NCI-H460 (cell line): ENCODE measurements around the gene DNAJB11. TPM values are rescaled to one million over a fixed set of nuclear protein-coding genes. Genes with fewer than 3 reads are reported as not detected.
"Not testable (repeated sequence)": the region's sequence is repeated elsewhere in the genome, so short reads cannot be mapped to it uniquely, and the experiment has no call there.

Experiments
- DNase-seq: peaks from one replicate; pipeline ENCODE4 v3.0.0-alpha.2; 2016; ENCODE audit warnings: low read depth; ENCODE audit errors: extremely low read depth
- total RNA-seq: library from RNA; depleted of rRNA; stranded (reverse); fragments of >200 nt; shearing (Covaris generic); gene quantifications from 2 replicates; pipeline ENCODE4 v1.2.3, GENCODE V29; 2014

DNAJB11 gene
- total RNA-seq, 1 experiment from 2014 or later: 66.3 TPM

- no peak for DNase-seq
Observed at GRCh38 chr3:186551387-186551786, 19.1 kb upstream of the DNAJB11 start.

GRCh38 chr3:186552408-186553031, 18.0 kb upstream of the DNAJB11 start:
- DNase-seq: no peak

DNA sequence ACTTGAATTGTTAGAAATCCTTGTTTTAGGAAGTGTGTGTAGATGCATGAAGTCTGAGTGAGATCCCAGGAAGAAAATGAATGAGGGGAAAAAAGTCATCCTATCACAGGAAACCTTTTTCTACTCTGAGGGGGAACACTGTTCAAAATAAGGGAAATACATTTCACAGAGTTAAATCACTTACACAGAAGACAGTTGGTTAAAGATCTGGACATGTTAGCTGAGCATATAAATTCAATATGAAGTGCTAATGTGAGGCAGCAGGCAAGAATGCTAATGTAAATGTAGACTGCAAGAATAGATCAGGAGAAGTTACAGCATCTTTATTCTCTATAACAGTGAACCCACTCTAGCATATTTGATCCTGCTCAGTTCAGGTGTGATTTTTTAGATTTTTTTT, 5.9 kb upstream of the DNAJB11 start:
- no peak for DNase-seq

DNA sequence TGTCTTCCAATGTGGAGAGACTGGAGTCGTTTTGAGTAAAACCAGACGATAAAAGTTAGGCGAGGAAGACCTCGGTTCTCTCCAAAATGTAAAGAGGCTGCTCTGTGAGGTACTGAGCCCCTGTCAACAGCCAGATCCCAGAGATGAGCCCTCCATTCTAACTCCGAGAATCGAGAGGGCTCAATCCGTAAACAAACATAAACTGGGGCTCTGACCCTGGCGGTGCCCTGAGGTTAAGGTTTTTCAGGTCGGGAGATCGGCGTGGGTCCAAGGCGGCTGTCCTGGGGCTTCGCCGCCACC, 3.8 kb upstream of the DNAJB11 start:
- DNase-seq: no peak

- DNase-seq: peak; percentile 71
Observed at GRCh38 chr3:186567072-186567921, 3.2 kb upstream of the DNAJB11 start, which contains the start of gene TBCCD1. Gene TBCCD1 (minus strand): TSS chr3:186567339. CDS start chr3:186564329, 3,010 bp downstream.

DNA sequence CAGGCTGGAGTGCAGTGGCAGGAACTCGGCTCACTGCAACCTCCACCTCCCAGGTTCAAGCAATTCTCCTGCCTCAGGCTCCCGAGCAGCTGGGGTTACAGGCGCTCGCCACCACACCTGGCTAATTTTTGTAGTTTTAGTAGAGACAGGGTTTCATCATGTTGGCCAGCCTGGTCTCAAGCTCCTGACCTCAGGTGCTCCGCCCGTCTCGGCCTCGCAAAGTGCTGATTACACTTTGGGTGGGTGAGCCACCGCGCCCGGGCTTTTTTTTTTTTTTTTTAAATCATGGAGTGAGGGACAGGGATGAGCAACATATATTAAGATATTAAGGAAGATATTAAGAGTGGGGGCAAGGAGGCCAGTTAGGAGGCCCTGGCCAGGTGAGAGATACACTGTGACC, 1.2 kb upstream of the DNAJB11 start:
- DNase-seq: not testable (repeated sequence)

GRCh38 chr3:186569779-186570095, 783 bp upstream of the DNAJB11 start:
- no peak for DNase-seq

DNA sequence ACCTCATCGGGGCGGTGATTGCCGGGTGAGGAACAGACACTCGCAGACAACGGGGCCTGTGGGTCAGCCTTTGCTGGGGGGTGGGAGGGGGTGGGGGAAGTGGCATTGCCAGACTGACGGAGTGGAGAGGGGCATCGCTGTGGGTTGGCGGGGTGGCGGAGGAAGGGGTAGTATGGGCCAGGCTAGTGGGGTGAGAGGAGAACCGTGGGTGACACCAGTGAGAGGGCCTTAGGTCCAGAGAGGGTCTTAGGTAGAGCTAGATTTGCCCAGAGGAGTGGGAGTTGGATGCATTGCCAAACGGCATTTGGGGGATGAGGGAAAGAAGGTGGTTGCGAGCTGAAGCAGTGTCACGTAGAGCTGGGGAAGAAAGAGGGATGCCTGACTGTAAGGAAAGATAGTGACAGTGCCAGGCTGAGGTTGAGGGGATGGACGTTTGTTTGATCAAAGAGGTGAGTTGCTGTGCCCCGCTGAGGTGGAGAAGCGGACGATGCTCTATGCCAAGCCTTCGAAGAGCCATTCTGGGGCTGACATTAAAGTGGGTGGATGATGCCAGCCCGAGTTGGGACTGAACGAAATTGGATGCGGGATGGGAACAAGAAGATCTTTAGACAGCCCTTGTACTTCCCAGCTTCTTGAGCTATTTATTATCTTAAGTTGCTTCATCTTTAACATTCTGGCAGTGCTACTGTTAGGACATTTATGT, 572 bp downstream of the DNAJB11 start:
- DNase-seq: no peak

DNA sequence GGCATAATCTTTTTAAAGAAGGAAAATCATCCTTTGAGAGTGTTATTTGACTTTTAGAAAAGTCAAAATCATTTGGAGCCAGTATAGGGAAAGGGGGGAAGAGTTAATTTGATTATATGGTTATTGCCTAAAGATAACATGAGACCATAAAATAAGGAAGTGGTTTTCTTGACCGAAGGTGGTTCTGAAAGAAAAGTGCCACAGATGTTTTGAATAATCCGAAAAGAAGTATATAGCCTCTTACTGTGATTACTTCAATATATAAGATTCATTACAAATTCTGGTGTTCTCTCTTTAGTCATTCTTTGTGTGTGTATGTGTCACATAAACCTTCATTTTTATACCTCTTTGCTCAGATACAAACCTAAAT, 1.1 kb downstream of the DNAJB11 start:
- no peak for DNase-seq

DNA sequence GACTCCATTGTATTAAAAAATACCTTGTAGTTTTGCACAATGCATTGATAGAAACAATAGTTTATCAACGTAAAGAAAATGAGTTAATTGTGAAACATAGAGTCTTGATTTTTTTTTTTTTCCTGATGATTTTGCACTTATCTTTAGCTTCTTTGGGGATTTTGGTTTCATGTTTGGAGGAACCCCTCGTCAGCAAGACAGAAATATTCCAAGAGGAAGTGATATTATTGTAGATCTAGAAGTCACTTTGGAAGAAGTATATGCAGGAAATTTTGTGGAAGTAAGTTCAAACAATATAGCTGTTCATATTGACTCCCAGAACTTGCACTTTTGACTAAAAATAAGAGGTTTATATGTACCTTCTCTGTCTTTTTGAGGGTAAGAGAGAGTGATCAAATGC, 7.0 kb downstream of the DNAJB11 start:
- no peak for DNase-seq

DNA sequence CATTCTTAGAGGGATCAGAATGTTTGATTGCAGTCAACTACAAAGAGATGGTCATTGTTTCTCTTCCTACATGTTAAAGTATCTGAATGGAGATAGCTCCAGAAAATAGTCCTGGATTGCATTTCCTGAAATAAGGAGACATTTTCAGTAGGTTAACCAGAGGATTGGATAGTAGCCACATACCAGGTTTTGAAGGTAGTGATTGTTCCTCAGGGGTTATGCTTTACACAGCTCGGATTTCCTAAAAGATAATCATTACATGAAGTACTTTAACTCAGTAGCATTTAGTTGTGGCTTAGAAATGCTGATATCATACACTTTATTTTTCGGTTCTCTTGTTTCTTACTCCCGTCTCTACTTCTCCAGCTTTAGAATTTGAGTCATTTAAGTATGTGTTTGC, 10.3 kb downstream of the DNAJB11 start:
- no peak for DNase-seq

DNA sequence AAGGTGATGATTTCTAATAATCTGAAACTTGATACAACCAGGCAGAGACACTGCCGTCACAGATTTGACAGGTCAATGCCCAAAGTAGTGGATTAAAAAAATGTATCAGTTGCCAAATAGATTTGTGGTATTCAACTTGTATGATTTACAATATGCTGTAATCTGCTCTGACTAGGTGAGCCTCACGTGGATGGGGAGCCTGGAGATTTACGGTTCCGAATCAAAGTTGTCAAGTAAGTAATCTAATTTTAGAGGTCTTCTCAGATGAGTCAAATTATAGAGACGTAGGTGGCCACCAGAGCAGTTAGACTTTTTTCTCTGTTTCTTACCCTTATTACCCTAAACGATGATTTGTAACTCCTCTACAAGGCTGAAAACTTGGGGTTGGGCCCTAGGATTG, 12.0 kb downstream of the DNAJB11 start:
- no peak for DNase-seq

GRCh38 chr3:186583831-186584230, 13.3 kb downstream of the DNAJB11 start:
- no peak for DNase-seq

DNA sequence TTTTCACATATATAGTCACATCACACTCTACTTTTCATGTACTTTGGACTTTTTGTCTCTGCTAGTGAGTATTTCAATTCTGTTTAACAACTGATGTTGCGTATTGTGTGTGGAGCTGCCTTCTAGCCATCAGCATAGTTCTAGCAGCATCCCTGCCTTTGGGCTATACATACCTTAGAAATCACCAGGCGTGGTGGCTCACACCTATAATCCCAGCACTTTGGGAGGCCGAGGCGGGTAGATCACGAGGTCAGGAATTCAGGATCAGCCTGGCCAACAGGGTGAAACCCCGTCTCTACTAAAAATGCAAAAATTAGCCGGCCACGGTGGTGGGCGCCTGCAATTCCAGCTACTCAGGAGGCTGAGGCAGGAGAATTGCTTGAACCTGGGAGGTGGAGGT, 15.7 kb downstream of the DNAJB11 start:
- DNase-seq: not testable (repeated sequence)

DNA sequence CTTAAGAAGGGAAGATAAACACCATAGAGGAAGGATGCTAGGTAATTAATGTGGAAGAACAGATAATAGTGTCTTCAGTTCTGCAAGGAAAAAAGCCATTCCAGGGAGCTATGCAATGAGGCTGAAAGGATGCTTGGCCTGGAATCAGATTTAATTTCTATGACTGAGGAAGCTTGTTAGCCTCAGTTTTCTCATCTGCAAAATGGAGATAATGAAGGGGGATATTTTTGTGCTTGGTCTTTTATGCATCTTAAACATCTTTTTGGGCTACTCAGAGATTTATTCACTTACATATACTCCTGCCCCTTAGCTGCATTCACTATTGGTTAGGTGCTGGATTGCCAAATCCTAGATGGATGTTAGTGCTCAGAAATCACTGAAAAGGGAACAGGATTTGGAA, 16.7 kb downstream of the DNAJB11 start:
- DNase-seq: no peak

GRCh38 chr3:186588632-186589031, 18.1 kb downstream of the DNAJB11 start:
- no peak for DNase-seq

- DNase-seq: no peak
Observed at GRCh38 chr3:186589121-186589520, 18.6 kb downstream of the DNAJB11 start.

DNA sequence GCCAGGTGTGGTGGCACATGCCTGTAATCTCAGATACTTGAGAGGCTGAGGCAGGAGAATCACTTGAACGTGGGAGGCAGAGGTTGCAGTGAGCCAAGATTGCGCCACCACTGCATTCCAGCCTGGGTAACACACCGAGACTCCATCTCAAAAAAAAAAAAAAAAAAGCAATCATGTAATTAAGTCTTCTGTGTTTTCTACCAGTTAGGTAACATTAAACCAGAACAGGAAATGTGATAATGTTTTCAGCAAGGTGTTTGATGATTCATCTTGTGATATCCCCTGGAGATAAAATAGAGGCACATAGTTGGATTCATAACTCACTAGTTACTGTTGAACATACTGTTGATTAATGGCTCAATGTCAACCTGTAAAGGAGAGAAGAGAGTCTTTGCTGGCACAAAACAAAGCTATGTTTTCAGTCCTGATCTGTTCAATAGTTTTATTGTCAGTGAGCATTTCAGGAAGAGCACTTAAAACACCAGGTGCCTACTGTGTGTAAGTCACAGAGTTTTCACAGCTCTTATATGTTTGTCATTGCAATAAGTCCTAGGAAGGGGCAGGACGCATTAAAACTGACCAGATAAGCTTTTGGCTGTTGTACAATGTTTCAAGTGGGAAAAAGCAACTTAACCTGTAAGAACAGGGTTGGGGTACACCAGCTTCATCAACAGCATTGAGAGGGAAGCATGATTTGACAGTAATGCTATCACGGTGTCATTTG, 19.5 kb downstream of the DNAJB11 start:
- DNase-seq: no peak

GRCh38 chr3:186590580-186591295, 20.2 kb downstream of the DNAJB11 start:
- DNase-seq: no peak

- DNase-seq: no peak
Observed at GRCh38 chr3:186592682-186593081, 22.2 kb downstream of the DNAJB11 start.

GRCh38 chr3:186593862-186594261, 23.3 kb downstream of the DNAJB11 start:
- no peak for DNase-seq
